MCF 10A (cell line): ENCODE data around the gene FARP1. TPM values are rescaled to one million over a fixed set of nuclear protein-coding genes. Genes with fewer than 3 reads are reported as not detected.

Source experiments
- BruUV-seq: library from RNA; stranded (reverse); fragments of 400-500 nt; replicated peaks from 2 replicates; lab custom pipeline; 2021; lab: Mats Ljungman, UMichigan
- CTCF ChIA-PET: fragments of 300-600 bp; sonication (Branson Sonifier 250); formaldehyde crosslinking; extraction: SDS; loops from one replicate; lab custom pipeline; 2021; ENCODE audit warnings: antibody characterized with exemption, inconsistent platforms; lab: Yijun Ruan, JAX
- POLR2A ChIA-PET: fragments of 300-600, 350-650 bp; sonication (Branson Sonifier 250); formaldehyde crosslinking; extraction: SDS; loops from one replicate; lab custom pipeline; 2020; ENCODE audit warnings: antibody characterized with exemption, inconsistent platforms; lab: Yijun Ruan, JAX
- DNase-seq: peaks from one replicate; pipeline ENCODE4 v3.0.0-alpha.2; 2018; ENCODE audit not compliant: unreplicated experiment
- H3K27ac Mint-ChIP-seq: one replicate; pipeline ENCODE4 v1.8.0; 2022; ENCODE audit warnings: mild to moderate bottlenecking, low read depth, mixed read lengths; ENCODE audit not compliant: unreplicated experiment
- H3K27me3 Mint-ChIP-seq: one replicate; pipeline ENCODE4 v1.8.0; 2022; ENCODE audit warnings: mixed read lengths; ENCODE audit not compliant: insufficient read depth, unreplicated experiment
- H3K36me3 Mint-ChIP-seq: one replicate; pipeline ENCODE4 v1.8.0; 2022; ENCODE audit warnings: mild to moderate bottlenecking, moderate library complexity, mixed read lengths; ENCODE audit not compliant: insufficient read depth, unreplicated experiment
- H3K4me1 Mint-ChIP-seq: one replicate; pipeline ENCODE4 v1.8.0; 2022; ENCODE audit warnings: mixed read lengths; ENCODE audit not compliant: insufficient read depth, unreplicated experiment
- H3K4me3 Mint-ChIP-seq: one replicate; pipeline ENCODE4 v1.8.0; 2022; ENCODE audit warnings: mild to moderate bottlenecking, moderate library complexity, mixed read lengths; ENCODE audit not compliant: unreplicated experiment
- H3K9me3 Mint-ChIP-seq: one replicate; pipeline ENCODE4 v1.8.0; 2022; ENCODE audit warnings: mixed read lengths; ENCODE audit not compliant: unreplicated experiment
- intact Hi-C: fragments of 100-400 bp; cut with micrococcal nuclease; formaldehyde crosslinking; loops from 2 replicates; pipeline ENCODE4 v1.14.1; 2022
- total RNA-seq: library from RNA; stranded (reverse); gene quantifications from 2 replicates; pipeline ENCODE4 v1.2.3, GENCODE V29; 2022
- TF ChIP-seq, protein P1 (sequence below): fragments of 200-600 bp; IDR thresholded peaks from one replicate; pipeline ENCODE4 v1.8.0; 2022; ENCODE audit warnings: antibody characterized with exemption, mild to moderate bottlenecking; ENCODE audit not compliant: unreplicated experiment

The FARP1 gene
- total RNA-seq, 1 experiment from 2014 or later, result 30.1 TPM

- Mint-ChIP-seq H3K9me3 (no peaks in the 10 kb centered on the region), H3K27ac (no peak overlapping the region), H3K4me1 (peaks cover 19% of the 10 kb centered on the region), H3K4me3 (no peak overlapping the region), H3K27me3 (no peaks in the 10 kb centered on the region), H3K36me3 (peaks cover 67% of the 10 kb centered on the region)
- ChIA-PET POLR2A (no interaction called here), CTCF (interaction anchor here (0.7 to 5.8 kb wide), 7 partner anchors 9 to 224 kb away, joined by 3 to 134 read pairs (median 3); no protein-coding TSS in a partner anchor)
- intact Hi-C loops, result loop anchor here (10.0 kb wide), 1 partner anchor 397 kb away; no protein-coding TSS in a partner anchor
- no peak for DNase-seq
- BruUV-seq, result no TSS peak
- TF ChIP-seq, protein P1, sequence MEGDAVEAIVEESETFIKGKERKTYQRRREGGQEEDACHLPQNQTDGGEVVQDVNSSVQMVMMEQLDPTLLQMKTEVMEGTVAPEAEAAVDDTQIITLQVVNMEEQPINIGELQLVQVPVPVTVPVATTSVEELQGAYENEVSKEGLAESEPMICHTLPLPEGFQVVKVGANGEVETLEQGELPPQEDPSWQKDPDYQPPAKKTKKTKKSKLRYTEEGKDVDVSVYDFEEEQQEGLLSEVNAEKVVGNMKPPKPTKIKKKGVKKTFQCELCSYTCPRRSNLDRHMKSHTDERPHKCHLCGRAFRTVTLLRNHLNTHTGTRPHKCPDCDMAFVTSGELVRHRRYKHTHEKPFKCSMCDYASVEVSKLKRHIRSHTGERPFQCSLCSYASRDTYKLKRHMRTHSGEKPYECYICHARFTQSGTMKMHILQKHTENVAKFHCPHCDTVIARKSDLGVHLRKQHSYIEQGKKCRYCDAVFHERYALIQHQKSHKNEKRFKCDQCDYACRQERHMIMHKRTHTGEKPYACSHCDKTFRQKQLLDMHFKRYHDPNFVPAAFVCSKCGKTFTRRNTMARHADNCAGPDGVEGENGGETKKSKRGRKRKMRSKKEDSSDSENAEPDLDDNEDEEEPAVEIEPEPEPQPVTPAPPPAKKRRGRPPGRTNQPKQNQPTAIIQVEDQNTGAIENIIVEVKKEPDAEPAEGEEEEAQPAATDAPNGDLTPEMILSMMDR, result no peak
These were observed 305.2 kb downstream of the FARP1 start for GRCh38 chr13:98447881-98448641.

DNA sequence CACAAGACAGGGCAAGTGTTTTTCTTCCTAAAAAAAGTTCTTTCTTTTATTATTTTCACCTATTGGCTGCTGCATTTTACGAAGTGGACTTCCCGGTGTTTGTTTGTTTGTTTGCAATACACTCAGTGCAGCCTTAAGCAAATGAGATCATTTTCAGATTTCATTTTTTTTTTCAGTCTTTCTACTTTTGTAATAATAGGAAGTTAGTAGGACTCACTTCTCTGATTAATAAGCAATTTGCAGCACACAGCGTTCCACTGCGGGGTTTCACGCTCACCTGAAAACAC is 305.7 kb downstream of the FARP1 start:
- no peak overlapping the region for H3K27ac Mint-ChIP-seq

GRCh38 chr13:98449273-98449672 is 306.4 kb downstream of the FARP1 start:
- POLR2A ChIA-PET, result no interaction called here
- Mint-ChIP-seq H3K4me3 (no peak overlapping the region), H3K4me1 (peaks cover 7% of the 10 kb centered on the region), H3K36me3 (peaks cover 72% of the 10 kb centered on the region), H3K27ac (no peak overlapping the region), H3K27me3 (no peaks in the 10 kb centered on the region), H3K9me3 (no peaks in the 10 kb centered on the region)
- no TSS peak for BruUV-seq
- TF ChIP-seq, protein P1, result no peak
- intact Hi-C loops, result loop anchor here (10.0 kb wide), 1 partner anchor 396 kb away; no protein-coding TSS in a partner anchor
- CTCF ChIA-PET, result interaction anchor here (0.6 to 2.0 kb wide), 4 partner anchors 10 to 392 kb away, joined by 3 to 9 read pairs (median 5); no protein-coding TSS in a partner anchor
- no peak for DNase-seq

More for the DNA sequence above, 305.7 kb downstream of the FARP1 start:
- Mint-ChIP-seq H3K4me1 (peaks cover 13% of the 10 kb centered on the region), H3K27me3 (no peaks in the 10 kb centered on the region), H3K36me3 (peaks cover 73% of the 10 kb centered on the region), H3K9me3 (no peaks in the 10 kb centered on the region), H3K4me3 (no peak overlapping the region)
- intact Hi-C loops, result loop anchor here (10.0 kb wide), 1 partner anchor 396 kb away; no protein-coding TSS in a partner anchor
- DNase-seq, result no peak
- POLR2A ChIA-PET, result no interaction called here
- BruUV-seq, result no TSS peak
- CTCF ChIA-PET, result interaction anchor here (0.7 to 5.8 kb wide), 3 partner anchors 18 to 217 kb away, joined by 3 to 134 read pairs (median 3); no protein-coding TSS in a partner anchor
- TF ChIP-seq, protein P1, result no peak

DNA sequence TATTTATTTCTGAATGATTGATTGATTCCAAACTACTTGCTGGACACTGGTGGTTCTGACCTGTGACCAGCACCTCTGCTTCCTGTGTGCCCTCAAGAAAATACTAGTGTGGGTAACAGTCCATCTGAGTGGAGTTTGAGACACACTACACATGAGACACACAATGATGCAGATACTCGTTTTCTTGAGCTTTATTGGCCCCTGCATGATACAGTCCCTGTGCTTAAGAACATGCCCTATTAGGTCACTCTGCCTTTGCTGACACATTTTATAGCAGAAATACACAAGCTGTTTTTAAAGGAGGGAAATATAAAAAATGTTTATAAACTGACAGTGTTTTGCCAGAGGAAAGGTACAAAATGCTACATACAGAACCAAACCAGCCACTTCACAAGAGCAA is 307.1 kb downstream of the FARP1 start:
- Mint-ChIP-seq H3K4me1 (peaks cover 11% of the 10 kb centered on the region), H3K36me3 (peaks cover 76% of the 10 kb centered on the region), H3K27ac (no peak overlapping the region), H3K27me3 (no peaks in the 10 kb centered on the region), H3K9me3 (no peaks in the 10 kb centered on the region), H3K4me3 (no peak overlapping the region)
- DNase-seq, result no peak
- BruUV-seq, result no TSS peak
- intact Hi-C loops, result no loop called here
- TF ChIP-seq, protein P1, result no peak
- POLR2A ChIA-PET, result interaction anchor here (0.6 to 0.7 kb wide), 2 partner anchors 34 to 232 kb away, joined by 3 read pairs; no protein-coding TSS in a partner anchor
- CTCF ChIA-PET, result interaction anchor here (0.9 to 2.0 kb wide), 5 partner anchors 201 to 594 kb away, joined by 3 to 9 read pairs (median 6); no protein-coding TSS in a partner anchor
